GM18519 (cell line): ENCODE measurements around the gene FOXD2.

Experiments
- ATAC-seq: cut with Tn5 transposase; IDR thresholded peaks from one replicate; pipeline ENCODE4 v1.9.1; 2021; ENCODE audit warnings: mild to moderate bottlenecking, moderate library complexity; ENCODE audit not compliant: unreplicated experiment, low FRiP score

The FOXD2 gene

DNA sequence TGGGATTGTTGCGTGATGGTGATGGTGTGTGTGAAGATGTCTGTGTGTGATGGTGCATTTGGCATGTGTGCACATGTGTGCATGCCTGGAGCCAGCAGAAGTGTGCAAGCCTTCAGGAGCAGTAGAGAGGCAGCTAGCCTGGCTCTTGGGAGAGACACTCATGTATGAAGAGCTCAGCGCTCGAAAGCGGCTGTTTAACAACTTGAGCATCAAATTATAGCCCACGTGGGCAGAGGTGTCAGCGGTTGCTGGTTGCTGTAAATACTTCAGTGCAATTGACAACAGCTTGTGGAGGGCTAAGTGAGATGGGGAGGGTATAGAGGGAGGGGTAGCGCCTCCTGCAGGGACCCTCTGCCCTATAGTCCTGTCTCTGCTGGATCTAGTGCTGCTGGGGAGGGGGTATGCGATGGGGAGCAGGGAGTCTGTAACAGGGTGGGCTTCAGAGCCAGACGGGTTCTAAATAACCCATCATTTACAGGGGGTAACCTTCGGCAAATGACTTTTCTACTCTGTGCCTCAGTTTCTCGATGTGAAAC lies 21.5 kb downstream of the FOXD2 start:
- no peak for ATAC-seq

DNA sequence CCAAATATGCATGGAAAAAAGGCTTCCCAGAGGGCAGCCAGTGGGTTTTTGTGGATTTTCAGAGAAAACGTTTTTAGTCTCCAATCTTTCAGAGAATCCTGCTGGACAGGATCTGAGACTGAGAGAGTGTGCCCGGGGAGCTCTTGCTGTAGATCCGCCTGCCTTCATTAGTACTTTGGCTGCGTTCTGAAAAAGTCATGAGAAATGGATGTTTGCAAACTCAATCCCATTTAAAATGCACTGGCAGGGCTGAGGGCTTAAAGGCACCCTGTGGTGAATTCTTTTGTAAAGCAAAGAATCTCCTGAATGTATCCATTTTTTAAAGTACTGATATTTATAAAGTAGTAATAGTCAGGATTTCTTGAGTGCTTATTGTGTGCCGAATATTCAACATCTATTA lies 22.2 kb downstream of the FOXD2 start:
- no peak for ATAC-seq

DNA sequence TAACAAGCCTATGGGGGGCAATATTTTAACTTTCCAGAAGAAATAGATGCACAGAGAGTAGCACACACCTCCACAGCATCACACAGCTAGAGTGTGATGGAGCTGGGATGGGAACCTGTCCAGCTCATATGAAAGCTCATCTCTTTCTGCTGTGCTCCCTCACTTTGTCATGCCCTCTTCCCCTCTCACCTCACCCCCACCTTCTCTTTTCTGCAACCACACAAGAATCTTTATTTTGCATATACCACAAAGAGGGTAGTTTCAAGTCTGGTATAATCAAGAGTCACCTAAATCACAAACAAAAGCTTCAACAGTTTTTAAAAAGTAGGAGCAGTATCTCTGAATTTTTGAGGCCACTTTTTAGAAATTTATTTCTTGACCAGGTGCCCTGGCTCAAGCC lies 22.6 kb downstream of the FOXD2 start:
- no peak for ATAC-seq

GRCh38 chr1:47465605-47466004 lies 27.8 kb downstream of the FOXD2 start:
- ATAC-seq, result no peak

DNA sequence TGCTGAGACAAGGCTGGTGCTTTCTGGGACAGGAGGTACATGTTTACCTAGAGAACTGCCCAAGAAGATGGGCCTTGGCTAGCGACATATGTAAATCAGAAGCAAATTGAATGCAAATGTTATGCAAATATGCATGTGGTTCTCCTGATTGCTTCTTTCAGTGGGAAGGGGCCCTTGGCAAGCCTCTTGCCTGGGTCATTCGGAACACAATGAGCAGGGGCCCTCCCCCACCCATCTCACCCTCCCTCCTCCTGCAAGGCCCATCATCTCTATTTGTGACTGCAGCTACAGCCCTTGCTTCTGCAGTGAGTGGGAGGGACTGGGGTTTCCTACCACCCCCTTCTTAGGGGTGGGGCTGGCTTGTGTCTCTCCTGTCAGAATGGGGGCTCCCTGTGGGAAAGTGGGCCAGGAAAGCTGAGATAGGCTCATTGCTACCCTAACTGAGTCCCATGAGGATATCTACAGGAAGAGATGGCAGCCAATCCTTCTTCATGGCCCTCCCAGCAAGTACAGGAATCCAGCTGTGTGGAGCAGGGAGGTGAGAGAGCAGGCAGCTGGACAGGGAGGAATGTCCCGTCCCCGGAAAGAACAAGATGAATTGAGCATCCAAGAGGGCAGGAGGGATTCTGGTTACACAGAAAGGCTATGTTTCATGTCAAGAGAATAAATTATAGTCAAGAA lies 31.0 kb downstream of the FOXD2 start:
- ATAC-seq, result no peak

DNA sequence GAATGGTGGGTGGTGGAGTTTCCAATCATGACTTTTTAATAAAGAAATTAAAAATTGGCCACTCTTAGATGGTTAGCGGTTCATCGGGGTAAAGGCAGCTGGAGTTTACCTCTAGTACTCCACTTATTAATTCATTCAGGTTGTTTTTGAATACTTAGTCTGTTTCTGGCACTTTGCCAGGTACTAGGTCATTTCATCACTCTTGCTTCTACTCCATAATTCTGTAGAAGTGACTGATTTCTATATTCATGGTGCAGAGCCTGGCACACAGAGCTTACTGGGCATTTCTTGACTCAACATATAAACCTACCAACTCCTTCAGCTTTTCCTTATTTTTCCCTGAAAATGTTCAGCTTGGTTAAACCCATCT lies 31.5 kb downstream of the FOXD2 start:
- ATAC-seq, result no peak

GRCh38 chr1:47469910-47470309 lies 32.1 kb downstream of the FOXD2 start:
- ATAC-seq, result no peak

- ATAC-seq, result no peak
These were observed 33.3 kb downstream of the FOXD2 start for GRCh38 chr1:47471163-47471562.

- ATAC-seq, result no peak
These were observed 36.7 kb downstream of the FOXD2 start for GRCh38 chr1:47474278-47475193.

DNA sequence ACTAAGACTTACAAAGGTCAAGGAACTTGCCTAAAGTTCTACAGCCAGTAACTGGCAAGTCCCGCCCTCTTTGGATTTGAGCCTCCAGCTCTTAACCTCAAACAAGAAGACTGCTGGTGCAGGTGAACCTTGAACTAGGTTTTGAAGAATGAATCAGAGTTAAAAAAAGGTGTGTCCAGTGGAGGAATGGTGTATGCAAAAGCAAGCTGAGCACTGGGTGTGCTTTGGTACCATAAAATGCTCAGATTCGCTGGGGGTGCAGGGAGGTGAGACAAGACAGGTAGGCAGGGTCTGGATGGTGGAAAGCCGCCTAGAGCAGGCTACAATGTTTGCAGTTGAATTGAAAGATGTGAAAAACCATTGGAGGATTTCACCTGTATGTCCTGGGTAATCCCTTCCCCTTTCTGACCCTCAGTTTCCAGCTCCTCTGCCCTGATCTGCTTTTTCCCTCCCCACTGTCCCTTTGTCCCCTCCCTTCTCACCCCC lies 39.8 kb downstream of the FOXD2 start:
- no peak for ATAC-seq

DNA sequence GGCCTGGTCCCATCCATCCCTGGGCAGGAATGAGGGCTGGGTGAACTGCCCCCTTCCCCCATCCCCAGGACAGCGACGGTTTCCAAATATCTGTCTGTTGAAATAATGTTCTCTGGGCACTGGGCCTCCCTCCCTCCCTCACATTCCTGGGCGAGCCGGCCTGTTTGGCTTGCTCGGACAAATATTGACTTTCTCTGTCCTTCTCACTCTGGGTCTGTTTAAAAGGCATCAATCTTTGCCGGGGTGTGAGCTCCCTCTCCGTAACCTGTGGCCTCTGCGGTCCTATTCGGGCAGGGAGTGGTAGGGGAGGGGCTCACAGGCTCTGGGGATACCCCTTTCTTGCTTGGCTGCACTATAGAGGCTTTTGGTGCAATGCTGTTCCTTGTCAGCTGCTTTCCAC lies 40.2 kb downstream of the FOXD2 start:
- no peak for ATAC-seq

DNA sequence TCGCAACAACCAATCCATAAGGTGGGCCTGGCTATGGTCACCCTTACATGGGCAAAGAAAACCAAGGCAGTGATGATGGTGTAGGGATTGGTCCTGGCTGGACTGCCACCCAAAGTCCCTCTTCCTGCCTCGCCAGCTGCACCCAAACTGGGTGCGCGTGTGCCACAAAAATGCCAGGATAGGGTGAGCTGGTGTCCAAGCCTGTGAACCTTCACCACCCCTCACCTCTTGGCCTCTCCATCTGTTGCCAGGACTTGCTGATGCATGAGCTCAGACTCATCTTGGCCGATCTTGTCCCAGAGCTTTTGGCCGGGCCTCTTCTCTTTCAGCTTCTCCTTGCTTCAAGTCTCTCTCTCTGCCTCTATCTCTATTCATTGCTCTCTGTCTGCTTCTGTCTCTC lies 41.8 kb downstream of the FOXD2 start:
- no peak for ATAC-seq

DNA sequence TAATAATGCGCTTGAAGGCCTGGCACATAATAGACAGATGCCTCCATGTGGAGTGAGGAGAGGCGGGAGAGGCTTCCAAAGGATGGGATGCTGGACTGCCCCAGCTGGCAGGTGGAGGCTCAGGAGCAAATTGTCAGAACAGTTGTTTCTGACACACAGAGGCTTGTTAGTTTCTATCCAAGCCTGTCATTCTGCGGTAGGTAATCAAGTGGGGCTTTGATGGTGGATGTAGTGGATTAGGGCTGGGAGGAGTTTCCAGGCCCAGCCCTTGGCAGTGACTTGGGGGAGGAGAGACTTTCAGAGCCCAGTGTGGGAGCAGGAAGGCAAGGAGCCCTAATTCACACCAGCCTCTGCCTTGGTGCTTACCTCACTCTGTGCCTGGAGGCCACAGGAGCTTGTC lies 44.1 kb downstream of the FOXD2 start:
- ATAC-seq, result no peak

DNA sequence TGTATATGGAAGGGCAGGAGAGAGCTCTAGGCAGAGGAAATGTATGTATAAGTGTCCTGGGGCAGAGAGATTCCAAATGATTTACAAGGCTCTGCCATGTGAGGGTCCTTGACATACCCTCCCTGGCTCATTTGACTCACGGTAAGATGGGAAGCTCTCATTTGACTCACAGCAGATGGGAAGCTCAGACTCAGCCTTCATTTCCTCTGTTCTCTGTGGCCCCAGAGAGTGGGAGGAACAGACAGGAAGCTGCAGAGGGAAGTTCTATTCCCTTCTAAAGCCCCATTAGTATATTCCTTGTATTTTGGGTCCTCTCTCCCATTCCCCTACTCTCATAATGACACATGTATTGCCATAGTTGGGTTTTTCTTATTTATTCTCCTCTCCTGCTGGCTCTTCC lies 44.9 kb downstream of the FOXD2 start:
- ATAC-seq, result no peak

DNA sequence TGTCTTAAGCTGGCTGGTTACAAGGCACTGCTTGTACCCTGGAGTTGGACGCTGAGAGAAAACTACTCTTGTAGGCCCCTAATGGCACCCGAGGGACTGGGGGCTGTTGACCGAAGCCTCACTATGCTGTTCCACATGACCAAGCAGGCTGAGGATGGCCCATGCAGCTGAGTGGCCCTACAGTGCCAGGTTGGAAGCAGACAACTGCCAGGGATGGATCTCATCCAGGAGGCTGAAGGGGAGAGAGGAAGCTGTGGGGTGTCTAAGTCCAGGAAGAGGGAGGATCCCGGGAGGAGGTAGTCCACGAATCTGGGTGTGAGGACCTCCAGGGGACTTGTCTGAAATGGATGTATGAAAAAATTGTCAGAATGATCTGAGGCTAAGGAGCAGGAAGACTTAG lies 45.8 kb downstream of the FOXD2 start:
- no peak for ATAC-seq

DNA sequence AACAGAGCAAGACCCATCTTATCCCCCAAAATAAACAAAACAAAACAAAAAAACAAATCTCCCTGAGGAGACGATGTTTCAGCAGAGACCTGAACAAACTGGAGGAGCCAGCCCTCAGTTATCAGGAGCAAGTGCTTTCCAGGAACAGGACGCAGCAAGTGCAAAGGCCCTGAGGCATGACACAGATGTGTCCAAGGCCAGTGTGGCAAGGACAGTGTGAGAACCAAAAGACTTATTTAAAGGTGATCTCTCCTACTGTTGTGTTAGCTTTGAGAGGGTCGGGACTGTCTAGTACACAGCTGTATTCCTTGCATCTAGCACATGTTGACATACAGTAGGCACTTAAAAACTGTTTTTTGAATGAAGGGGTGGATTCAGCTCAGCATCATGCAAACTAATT lies 48.0 kb downstream of the FOXD2 start:
- no peak for ATAC-seq

- ATAC-seq, result no peak
These were observed 49.5 kb downstream of the FOXD2 start for GRCh38 chr1:47487332-47487731.

DNA sequence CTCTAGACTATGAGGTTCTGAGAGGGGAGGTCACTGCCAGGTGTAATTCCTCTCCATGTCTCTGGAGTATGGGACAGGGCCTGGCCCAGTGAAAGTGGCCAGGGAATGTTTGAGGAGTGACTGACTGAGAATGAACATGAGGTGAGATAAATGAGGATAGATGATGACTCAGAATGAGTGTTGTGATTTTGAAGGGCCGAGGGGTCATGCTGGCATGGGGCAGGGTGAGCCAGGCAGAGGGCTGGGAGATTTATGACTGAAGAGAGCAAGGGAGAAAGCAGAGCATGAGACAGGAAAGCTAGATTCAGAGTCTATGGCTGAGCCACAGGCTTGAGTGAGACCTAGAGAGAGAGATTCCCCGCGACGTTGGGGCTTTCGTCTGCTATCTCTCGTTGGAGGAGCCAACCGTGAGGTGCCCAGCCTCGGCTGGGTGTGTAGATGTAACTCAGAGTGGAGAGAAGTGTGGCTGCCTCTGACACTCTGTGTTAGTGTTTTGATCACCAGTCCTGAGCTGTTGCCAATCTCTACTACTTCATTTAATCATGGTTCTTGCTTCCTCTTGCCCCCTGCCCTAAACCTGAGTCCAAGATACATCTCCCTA lies 50.1 kb downstream of the FOXD2 start:
- ATAC-seq, result no peak
